HG03095 (cell line): Measurements from ENCODE around the gene HOXB8.

ENCODE experiments used
- ATAC-seq: cut with Tn5 transposase; IDR thresholded peaks from one replicate; pipeline ENCODE4 v1.9.1; 2021; ENCODE audit warnings: moderate library complexity; ENCODE audit not compliant: unreplicated experiment

HOXB8 gene

GRCh38 chr17:48569674-48570324 is 45.3 kb downstream of the HOXB8 start:
- ATAC-seq = no peak

- ATAC-seq = no peak
These were observed 45.9 kb downstream of the HOXB8 start for GRCh38 chr17:48569240-48569582.

- ATAC-seq = no peak
These were observed 46.4 kb downstream of the HOXB8 start for GRCh38 chr17:48568499-48569239.

- no peak for ATAC-seq
These were observed 47.3 kb downstream of the HOXB8 start for GRCh38 chr17:48567646-48568354.

- no peak for ATAC-seq
These were observed 47.9 kb downstream of the HOXB8 start for GRCh38 chr17:48567209-48567608.

GRCh38 chr17:48566717-48567116 is 48.4 kb downstream of the HOXB8 start:
- no peak for ATAC-seq

- ATAC-seq = no peak
These were observed 49.0 kb downstream of the HOXB8 start for GRCh38 chr17:48565925-48566710.

GRCh38 chr17:48565022-48565554 is 50.0 kb downstream of the HOXB8 start:
- ATAC-seq = no peak

GRCh38 chr17:48564188-48565021 is 50.7 kb downstream of the HOXB8 start:
- ATAC-seq = no peak

GRCh38 chr17:48563867-48564187 is 51.3 kb downstream of the HOXB8 start:
- no peak for ATAC-seq

GRCh38 chr17:48563385-48563838 is 51.7 kb downstream of the HOXB8 start:
- ATAC-seq = no peak

- ATAC-seq = no peak
These were observed 52.2 kb downstream of the HOXB8 start for GRCh38 chr17:48562934-48563333.
